Stomach (tissue), 9 donors: ENCODE measurements around the gene ANG. TPM values are rescaled to one million over a fixed set of nuclear protein-coding genes. Genes with fewer than 3 reads are reported as not detected.

Experiments used
- DNase-seq, 2 donors: peaks; one replicate each; pipeline versions ENCODE4 v3.0.0 to v3.0.0-alpha.2; 2013 to 2019
- H3K27ac ChIP-seq, 5 donors: fragments of 200-600 bp in 4 of 5; sonication (generic) in 4 of 5; one replicate each; pipeline ENCODE4 v1.5.1; 2013 to 2019; ENCODE audit warnings: mild to moderate bottlenecking in 1 of 5, moderate library complexity in 1 of 5
- H3K27me3 ChIP-seq, 3 donors: fragments of 200-600 bp; sonication (generic); one replicate each; pipeline ENCODE4 v1.5.1; 2017 to 2019; ENCODE audit warnings: mixed run types in 1 of 3
- H3K36me3 ChIP-seq, 4 donors: fragments of 200-600 bp; sonication (generic); 1 replicate in 3 of 4; 2 replicates in 1 of 4; pipeline ENCODE4 v1.5.1; 2016 to 2019
- H3K4me1 ChIP-seq, 4 donors: fragments of 200-600 bp; sonication (generic); one replicate each; pipeline ENCODE4 v1.5.1; 2016 to 2019
- H3K4me3 ChIP-seq, 4 donors: fragments of 200-600 bp; sonication (generic) in 3 of 4; one replicate each; pipeline ENCODE4 v1.5.1; 2016 to 2019; ENCODE audit warnings: mild to moderate bottlenecking in 1 of 4
- H3K9me3 ChIP-seq, 4 donors: fragments of 200-600 bp; sonication (generic); one replicate each; pipeline ENCODE4 v1.5.1; 2016 to 2019
- CTCF ChIP-seq, 7 experiments: fragments of 450-650 bp in 4 of 7; fragments of 200-600 bp in 3 of 7; sonication (generic) in 3 of 7; IDR thresholded peaks; one replicate each; pipeline ENCODE4 v1.5.1; 2016 to 2019; ENCODE audit warnings: antibody characterized with exemption in 7 of 7, control low read depth in 2 of 7, mild to moderate bottlenecking in 1 of 7
- EP300 ChIP-seq: sonication (generic); formaldehyde crosslinking; IDR thresholded peaks from one replicate; pipeline ENCODE4 v1.6.1; 2017; ENCODE audit warnings: antibody characterized with exemption
- POLR2A ChIP-seq, 4 donors: fragments of 450-650 bp; IDR thresholded peaks; one replicate each; pipeline ENCODE4 v1.6.1; 2016; ENCODE audit warnings: antibody characterized with exemption in 4 of 4, control low read depth in 2 of 4, mild to moderate bottlenecking in 1 of 4, moderate library complexity in 1 of 4
- POLR2AphosphoS5 ChIP-seq, 3 donors: sonication (generic); formaldehyde crosslinking; IDR thresholded peaks; one replicate each; pipeline ENCODE4 v1.6.1; 2016; ENCODE audit warnings: antibody characterized with exemption in 3 of 3
- WGBS, 5 donors: extraction: QIAGEN DNeasy Blood & Tissue Kit in 3 of 5; methylation state at CpG; one replicate each; pipeline versions ENCODE4 v1.1.5 to v1.1.7; 2013 to 2018; 5-methylcytosine and 5-hydroxymethylcytosine counted together
- intact Hi-C: fragments of 100-400 bp; cut with DNase I; formaldehyde crosslinking; loops from one replicate; pipeline ENCODE4 v1.15.1; 2023; ENCODE audit warnings: low total_unique reads
- polyA plus RNA-seq, 3 donors: library from polyadenylated mRNA; stranded (reverse); fragments of 200-250 nt; gene quantifications; one replicate each; pipeline ENCODE4 v1.2.3, GENCODE V29; 2013
- total RNA-seq, 5 donors: library from RNA; depleted of rRNA; stranded (reverse); fragments of >200 nt; gene quantifications; one replicate each; pipeline versions ENCODE4 v1.1.0 to v1.2.3, GENCODE V29; 2014 to 2016
- donor health status: healthy with polysubstance abuse.
- donor health status: Bipolar disorder and iron deficiency.
- donor health status: healthy.

Gene ANG
- total and polyA plus RNA-seq, 8 donors, result 0.58 to 46.1 (median 31.3) TPM

GRCh38 chr14:20679907-20680306, 8.7 kb upstream of the ANG start:
- H3K36me3 ChIP-seq, result no peaks in the 10 kb centered on the region
- H3K9me3 ChIP-seq, result no peaks in the 10 kb centered on the region
- no peak overlapping the region for H3K4me3 ChIP-seq
- 89 to 100% (median 95%) methylated on average over 1 of the region's 1 CpG for whole genome bisulfite sequencing, 5 donors
- H3K27ac ChIP-seq, result peak overlapping the region in 1 of 5 donors; percentile 100
- peaks cover 9 to 26% (median 16%) of the 10 kb centered on the region in 4 donors for H3K4me1 ChIP-seq
- peak in 1 of 2 donors; percentile 57 for DNase-seq
- H3K27me3 ChIP-seq, result no peaks in the 10 kb centered on the region
- TF ChIP-seq POLR2A (IDR thresholded peaks at IDR 0.05), result no peak
- no peak for TF ChIP-seq EP300
- no peak for TF ChIP-seq CTCF (IDR thresholded peaks at IDR 0.05)
- intact Hi-C loops, result no loop called here

GRCh38 chr14:20680363-20680762, 8.2 kb upstream of the ANG start:
- no peak for DNase-seq
- Histone ChIP-seq H3K4me3 (peak overlapping the region in 1 of 4 donors; percentile 62), H3K4me1 (peaks cover 9 to 31% (median 20%) of the 10 kb centered on the region in 4 donors), H3K9me3 (no peaks in the 10 kb centered on the region), H3K27me3 (no peaks in the 10 kb centered on the region), H3K36me3 (no peaks in the 10 kb centered on the region), H3K27ac (peak overlapping the region in 4 of 5 donors; percentile 98 to 100 (median 100))
- TF ChIP-seq CTCF (IDR thresholded peaks at IDR 0.05), result no peak
- 66 to 83% (median 69%) methylated on average over 7 to 8 of the region's 8 CpGs for WGBS, 5 donors
- intact Hi-C loops, result no loop called here

- 13 to 17% (median 16%) methylated on average over 7 of the region's 7 CpGs for WGBS, 5 donors
- peak; percentile 41 to 87 for DNase-seq
- peak overlapping the region; percentile 96 to 100 (median 100) for H3K27ac ChIP-seq
Measured at GRCh38 chr14:20680843-20681347, 7.7 kb upstream of the ANG start.

GRCh38 chr14:20681348-20682126, 7.0 kb upstream of the ANG start:
- WGBS, 5 donors, result 0 to 1% (median 1%) methylated on average over 17 to 25 of the region's 25 CpGs
- intact Hi-C loops, result no loop called here
- no peaks in the 10 kb centered on the region for H3K36me3 ChIP-seq
- H3K27me3 ChIP-seq, result no peaks in the 10 kb centered on the region
- peak overlapping the region; percentile 96 to 100 (median 100) for H3K27ac ChIP-seq
- H3K9me3 ChIP-seq, result no peaks in the 10 kb centered on the region
- peak; percentile 86 to 95 for DNase-seq
- TF ChIP-seq POLR2AphosphoS5 (IDR thresholded peaks at IDR 0.05) (peak; percentile 8 to 46 (median 38)), CTCF (IDR thresholded peaks at IDR 0.05) (no peak), POLR2A (IDR thresholded peaks at IDR 0.05) (no peak), EP300 (no peak)
- H3K4me1 ChIP-seq, result peaks cover 16 to 42% (median 29%) of the 10 kb centered on the region in 4 donors
- H3K4me3 ChIP-seq, result peak overlapping the region; percentile 52 to 78 (median 69)

More at GRCh38 chr14:20680843-20681347, 7.7 kb upstream of the ANG start:
- Histone ChIP-seq H3K4me1 (peaks cover 10 to 36% (median 25%) of the 10 kb centered on the region in 4 donors), H3K36me3 (no peaks in the 10 kb centered on the region), H3K9me3 (no peaks in the 10 kb centered on the region), H3K4me3 (peak overlapping the region; percentile 52 to 78 (median 69)), H3K27me3 (no peaks in the 10 kb centered on the region)
- intact Hi-C loops, result no loop called here
- TF ChIP-seq POLR2A (IDR thresholded peaks at IDR 0.05) (no peak), POLR2AphosphoS5 (IDR thresholded peaks at IDR 0.05) (no peak), EP300 (no peak), CTCF (IDR thresholded peaks at IDR 0.05) (no peak)
